ENCODE results near the gene AP3M1.

AP3M1 gene

DNA sequence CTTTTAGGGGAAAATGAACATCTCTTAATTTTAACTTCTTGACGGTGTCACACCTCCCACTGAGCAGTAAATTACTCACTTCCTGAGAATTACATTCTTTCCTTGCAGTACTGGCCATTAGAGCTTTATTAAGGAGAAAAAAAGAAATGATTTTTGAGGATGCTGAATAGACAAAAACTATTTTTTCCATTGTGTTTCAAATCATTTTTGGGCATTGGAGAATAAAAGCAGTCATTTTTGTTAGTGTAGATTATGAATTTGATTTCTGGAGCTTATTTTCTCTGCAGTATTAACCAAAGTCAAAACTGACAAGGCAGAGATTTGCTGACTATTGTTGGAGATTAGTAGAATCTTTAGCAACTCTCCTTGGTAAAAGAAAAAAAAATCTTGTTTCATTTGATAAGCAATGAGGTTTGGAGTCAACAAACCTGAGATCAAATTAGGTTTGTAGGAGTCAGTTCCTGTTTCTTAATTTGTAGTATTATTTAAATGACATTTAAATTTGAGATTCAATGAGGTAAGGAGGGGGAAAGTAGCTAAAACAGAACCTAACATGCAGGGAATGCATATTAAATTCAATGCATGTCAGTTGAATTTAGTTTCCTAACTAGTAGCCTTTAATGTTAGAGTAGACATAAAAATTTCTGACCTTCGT lies 70.6 kb downstream of the AP3M1 start:
- no peak for DNase-seq (ENCODE audit: low read depth in 2 of 2)

GRCh38 chr10:74079028-74079935 lies 71.3 kb downstream of the AP3M1 start:
- DNase-seq (ENCODE audit: low read depth in 2 of 2), result no peak

GRCh38 chr10:74078037-74078436 lies 72.6 kb downstream of the AP3M1 start:
- DNase-seq (ENCODE audit: low read depth in 2 of 2), result peak; percentile 4 to 10

DNA sequence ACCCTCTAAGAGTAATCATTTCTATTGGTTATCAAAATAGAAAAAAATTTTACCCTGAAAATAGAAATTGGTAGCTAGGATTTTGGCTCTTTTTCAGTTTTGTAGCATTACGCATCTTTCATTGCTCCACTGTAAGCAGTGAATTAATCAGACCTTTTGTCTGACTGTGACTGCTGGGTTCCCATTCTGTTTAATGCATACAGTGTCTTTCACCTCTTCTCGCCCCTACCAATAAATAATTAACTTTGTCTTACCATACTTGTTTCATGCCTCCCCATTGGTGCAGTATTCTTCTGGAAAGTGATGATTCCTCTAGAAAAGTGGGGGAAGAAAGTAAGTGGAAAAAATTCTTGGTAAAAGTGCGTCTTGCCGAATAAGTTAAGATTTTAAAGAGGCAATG lies 73.2 kb downstream of the AP3M1 start:
- no peak for DNase-seq (ENCODE audit: low read depth in 2 of 2)

- DNase-seq (ENCODE audit: low read depth in 2 of 2), result no peak
These were observed 73.7 kb downstream of the AP3M1 start for GRCh38 chr10:74076961-74077360.

DNA sequence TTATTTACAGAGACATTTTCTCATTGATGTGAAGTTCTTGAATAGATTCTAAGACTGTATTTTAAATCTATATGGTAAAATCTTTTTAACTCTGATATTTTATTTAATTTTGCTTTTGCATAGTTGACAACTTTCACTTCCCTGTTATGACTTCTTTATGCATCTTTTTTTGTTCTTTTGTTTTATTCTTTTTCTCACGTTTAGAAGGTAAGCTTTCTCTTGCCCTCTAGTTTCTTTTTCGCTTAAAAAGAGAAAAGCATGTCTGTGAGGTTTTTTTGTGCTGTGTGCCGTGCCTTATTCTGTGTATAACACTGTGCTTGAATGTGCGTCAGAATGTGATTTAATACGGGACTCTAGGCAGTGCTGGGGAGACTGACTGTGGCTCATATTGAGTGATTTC lies 74.7 kb downstream of the AP3M1 start:
- DNase-seq (ENCODE audit: low read depth in 2 of 2), result no peak

DNA sequence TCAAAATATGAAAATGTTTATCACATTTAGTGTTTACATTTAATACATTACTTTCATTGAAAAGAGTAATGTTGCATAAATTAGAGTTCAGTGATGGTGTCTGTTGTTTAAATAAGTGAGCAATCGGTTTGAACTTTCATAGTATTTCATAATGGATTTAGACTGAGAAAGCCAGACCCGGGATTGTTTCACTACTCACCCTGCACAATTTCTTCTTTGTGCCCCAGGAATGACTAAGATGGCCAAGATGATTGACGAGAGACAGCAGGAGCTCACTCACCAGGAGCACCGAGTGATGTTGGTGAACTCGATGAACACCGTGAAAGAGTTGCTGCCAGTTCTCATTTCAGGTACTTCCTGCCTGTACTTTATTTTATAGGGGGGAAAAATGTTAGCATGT lies 78.1 kb downstream of the AP3M1 start:
- no peak for DNase-seq (ENCODE audit: low read depth in 2 of 2)

DNA sequence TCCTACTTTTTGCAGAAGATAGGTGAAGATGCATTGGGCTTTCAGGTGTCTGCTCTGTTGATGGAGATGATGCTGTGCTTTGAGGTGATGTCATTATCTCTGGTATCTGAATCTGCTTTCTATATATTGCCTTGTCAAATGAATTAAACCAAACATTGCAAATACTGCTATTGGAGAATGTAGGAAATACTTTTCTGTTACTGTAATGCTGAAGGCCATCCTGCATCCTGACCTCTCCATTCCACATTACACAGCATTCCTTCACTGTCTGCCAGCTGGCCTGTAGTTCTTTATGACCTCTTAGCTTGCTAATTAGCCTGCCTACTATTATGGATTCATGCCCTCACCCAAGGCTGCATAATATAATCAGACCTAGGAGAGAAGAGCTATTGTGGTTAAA lies 79.5 kb downstream of the AP3M1 start:
- no peak for DNase-seq (ENCODE audit: low read depth in 2 of 2)
